GM19099 (cell line): ENCODE data around the gene PIK3R5.

ENCODE experiments used
- POLR2A ChIP-seq: IDR thresholded peaks from 3 replicates; pipeline ENCODE4 v1.6.1; 2011; ENCODE audit warnings: low read depth; ENCODE audit not compliant: insufficient read length; ENCODE audit errors: extremely low read depth

The PIK3R5 gene

GRCh38 chr17:8922928-8923327, 42.6 kb downstream of the PIK3R5 start:
- no peak for TF ChIP-seq POLR2A

- TF ChIP-seq POLR2A, result no peak
These were observed 43.1 kb downstream of the PIK3R5 start for GRCh38 chr17:8922451-8922850.

GRCh38 chr17:8921147-8921546, 44.4 kb downstream of the PIK3R5 start:
- TF ChIP-seq POLR2A, result no peak

GRCh38 chr17:8918807-8919465, 46.6 kb downstream of the PIK3R5 start:
- TF ChIP-seq POLR2A, result no peak

GRCh38 chr17:8916466-8916865, 49.0 kb downstream of the PIK3R5 start:
- no peak for TF ChIP-seq POLR2A

GRCh38 chr17:8914554-8914953, 51.0 kb downstream of the PIK3R5 start:
- no peak for TF ChIP-seq POLR2A

- no peak for TF ChIP-seq POLR2A
These were observed 51.6 kb downstream of the PIK3R5 start for GRCh38 chr17:8913879-8914278.

- no peak for TF ChIP-seq POLR2A
These were observed 52.4 kb downstream of the PIK3R5 start for GRCh38 chr17:8913091-8913490.

GRCh38 chr17:8912084-8912981, 53.2 kb downstream of the PIK3R5 start:
- no peak for TF ChIP-seq POLR2A

GRCh38 chr17:8910969-8911604, 54.4 kb downstream of the PIK3R5 start:
- no peak for TF ChIP-seq POLR2A

GRCh38 chr17:8909586-8910270, 55.8 kb downstream of the PIK3R5 start:
- TF ChIP-seq POLR2A, result no peak

- TF ChIP-seq POLR2A, result no peak
These were observed 60.2 kb downstream of the PIK3R5 start for GRCh38 chr17:8905331-8905730.

- TF ChIP-seq POLR2A, result no peak
These were observed 60.8 kb downstream of the PIK3R5 start for GRCh38 chr17:8904686-8905085.

- no peak for TF ChIP-seq POLR2A
These were observed 61.3 kb downstream of the PIK3R5 start for GRCh38 chr17:8904201-8904600.

- TF ChIP-seq POLR2A, result no peak
These were observed 64.6 kb downstream of the PIK3R5 start for GRCh38 chr17:8900626-8901585.

- TF ChIP-seq POLR2A, result no peak
These were observed 65.3 kb downstream of the PIK3R5 start for GRCh38 chr17:8900207-8900606.
